ENCODE data around the gene GTF2H1.
A peak's percentile ranks its signal among the peaks of the same experiment; 100 is the strongest.
"Not testable (repeated sequence)": the region's sequence is repeated elsewhere in the genome, so short reads cannot be mapped to it uniquely, and the experiment has no call there.

Gene GTF2H1

DNA sequence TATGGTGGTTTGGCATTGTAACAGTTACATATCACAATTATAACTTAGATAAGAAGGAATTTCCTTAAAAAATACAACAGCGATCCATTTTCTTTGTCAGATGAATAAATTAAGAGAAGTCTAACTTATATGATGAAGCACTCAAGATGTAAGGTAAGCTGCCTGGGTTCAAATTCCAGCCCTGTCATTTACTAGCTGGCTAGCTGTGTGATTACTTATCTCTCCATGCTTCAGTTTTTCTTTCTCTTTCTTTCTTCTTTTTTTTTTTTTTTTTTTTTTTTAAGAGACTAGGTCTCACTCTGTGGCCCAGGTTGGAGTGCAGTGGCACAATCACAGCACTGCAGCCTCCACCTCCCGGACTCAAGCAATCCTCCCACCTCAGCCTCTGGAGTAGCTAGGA lies 49.8 kb downstream of the GTF2H1 start:
- DNase-seq (ENCODE audit: low read depth in 2 of 2, low spot score in 1 of 2): no peak

DNA sequence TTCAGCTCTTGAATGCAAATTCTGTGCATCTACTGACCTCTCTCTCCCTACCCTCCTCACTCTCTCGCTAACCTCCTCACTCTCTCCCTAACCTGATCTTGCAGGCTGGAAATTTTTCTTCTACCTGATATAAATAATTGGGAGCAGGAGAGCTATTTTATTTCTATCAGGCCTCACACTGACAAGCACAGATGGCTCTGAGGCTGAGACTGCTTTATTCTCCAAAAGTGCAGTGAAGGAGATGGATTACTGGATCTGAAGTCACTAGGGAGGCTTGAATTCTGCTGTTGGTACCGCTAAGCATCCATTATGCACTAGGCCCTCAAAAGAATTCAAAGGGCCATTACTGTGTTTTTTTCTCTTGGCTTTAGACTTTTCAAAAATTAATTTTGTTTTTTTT lies 52.6 kb downstream of the GTF2H1 start:
- DNase-seq (ENCODE audit: low read depth in 2 of 2, low spot score in 1 of 2): no peak

DNA sequence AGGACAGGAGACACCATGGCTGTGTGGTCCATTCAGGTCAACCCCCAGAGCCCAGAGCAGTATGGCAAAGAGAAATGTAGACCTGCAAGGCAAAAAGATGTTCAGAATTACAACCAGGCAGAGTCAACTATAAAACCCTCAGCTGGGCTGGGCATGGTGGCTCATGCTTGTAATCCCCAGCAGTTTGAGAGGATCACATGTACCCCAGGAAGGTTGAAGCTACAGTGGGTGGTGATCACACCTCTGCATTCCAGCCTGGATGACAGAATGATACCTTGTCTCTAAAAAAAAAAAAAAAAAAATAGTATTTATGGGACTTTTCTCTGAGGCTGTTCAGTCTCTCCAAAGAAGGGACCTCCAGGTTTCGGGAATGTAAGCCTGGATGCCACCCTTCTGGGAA lies 53.6 kb downstream of the GTF2H1 start:
- no peak for DNase-seq (ENCODE audit: low read depth in 2 of 2, low spot score in 1 of 2)

DNA sequence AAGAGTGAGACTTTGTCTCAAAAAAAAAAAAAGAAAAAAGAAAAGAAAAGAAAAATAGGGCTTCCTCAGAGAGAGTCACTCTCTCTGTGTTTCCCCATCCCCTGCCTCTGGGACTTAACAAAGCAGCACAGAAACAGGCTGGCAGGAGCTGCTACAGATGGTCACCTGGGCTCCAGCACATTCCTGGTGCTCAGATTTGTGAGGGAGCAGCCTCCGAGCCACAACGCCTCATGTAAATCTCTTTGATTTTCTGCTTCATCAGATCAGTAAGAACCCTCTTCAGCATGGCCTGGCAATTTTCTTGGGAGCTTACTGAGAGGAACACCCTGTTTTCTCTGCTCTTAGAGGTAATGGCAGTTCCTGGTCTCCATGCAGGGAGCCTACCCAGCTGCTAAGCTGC lies 56.8 kb downstream of the GTF2H1 start:
- no peak for DNase-seq (ENCODE audit: low read depth in 2 of 2, low spot score in 1 of 2)

DNA sequence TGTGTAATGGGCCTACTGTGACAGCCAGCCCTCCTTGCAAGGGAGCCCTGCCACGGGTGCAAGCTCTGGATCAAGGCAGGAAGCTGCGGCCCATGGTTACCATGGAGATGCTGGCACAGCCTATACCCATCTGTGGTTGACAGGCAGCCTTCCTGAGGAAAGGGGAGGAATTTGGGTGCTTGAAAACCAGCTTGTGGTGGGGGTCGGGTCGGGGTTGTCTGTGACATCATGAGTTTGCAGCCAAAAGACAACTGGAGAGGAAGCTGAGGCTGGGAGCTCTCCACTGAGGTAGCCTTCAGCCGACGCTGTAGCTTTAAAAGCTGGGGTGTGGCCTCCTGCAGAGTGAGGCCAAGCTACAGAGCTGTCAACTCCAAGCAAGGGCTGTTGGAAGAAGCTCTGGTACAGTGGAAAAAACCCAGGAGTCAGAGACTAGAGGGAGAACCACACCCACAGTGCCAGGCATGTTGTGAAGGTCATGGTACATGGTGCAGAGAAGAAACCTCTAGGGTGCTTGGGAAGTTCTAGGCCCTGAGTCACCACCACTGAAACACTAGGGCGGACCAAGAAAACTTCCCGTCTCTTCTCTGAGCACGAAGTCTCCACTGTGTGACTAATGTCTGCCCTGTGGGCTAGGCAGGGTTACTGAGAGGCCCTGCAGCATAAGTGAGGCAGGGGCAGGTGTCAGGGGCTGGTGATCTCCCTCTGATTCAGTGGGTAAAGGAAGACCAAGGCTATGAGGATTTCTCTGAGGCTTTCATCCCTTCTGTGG lies 61.2 kb downstream of the GTF2H1 start:
- DNase-seq (ENCODE audit: low read depth in 2 of 2, low spot score in 1 of 2): peak in 1 of 2 donors; percentile 38

DNA sequence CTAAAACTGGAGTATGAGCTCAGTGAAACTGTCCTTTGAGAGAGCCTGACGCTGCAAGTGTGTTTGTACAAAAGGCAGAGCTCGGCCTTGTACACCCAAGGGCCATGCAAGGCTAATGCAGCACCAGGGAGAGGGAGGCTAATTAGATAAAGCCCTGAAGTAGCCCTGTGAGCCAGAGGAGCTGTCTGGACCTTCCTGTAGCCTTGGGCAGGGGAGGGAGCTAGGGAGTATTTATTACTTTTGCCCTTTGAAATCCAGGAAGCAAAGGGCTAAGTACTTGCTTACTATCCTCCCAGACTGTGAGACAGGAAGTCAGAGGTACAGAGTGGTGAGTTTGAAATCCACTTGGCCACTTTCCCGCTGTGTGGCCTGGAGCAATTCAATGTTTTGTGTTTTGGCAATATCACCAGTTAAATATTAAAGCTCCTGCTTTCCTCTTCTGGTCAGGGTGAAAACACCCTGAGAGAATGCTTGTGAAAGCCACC lies 61.8 kb downstream of the GTF2H1 start:
- no peak for DNase-seq (ENCODE audit: low read depth in 2 of 2, low spot score in 1 of 2)

DNA sequence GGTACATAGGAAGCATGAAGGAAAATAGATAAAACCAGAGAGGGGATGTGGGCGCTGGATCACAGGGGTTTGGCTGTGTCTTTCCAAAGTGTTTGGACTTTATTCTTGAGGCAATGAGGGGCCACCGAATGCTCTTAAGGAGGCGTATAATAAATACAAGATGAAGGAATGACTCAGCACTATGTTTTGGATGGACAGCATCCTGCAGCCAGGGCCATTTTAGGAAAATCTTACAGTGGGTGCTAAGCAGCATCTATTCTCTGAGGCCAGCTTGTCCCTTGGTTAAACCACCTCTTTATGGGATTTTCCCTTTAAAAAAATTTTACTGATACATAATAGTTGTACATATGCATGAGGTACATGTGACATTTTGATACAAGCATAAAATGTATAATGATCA lies 67.7 kb downstream of the GTF2H1 start:
- no peak for DNase-seq (ENCODE audit: low read depth in 2 of 2, low spot score in 1 of 2)

DNA sequence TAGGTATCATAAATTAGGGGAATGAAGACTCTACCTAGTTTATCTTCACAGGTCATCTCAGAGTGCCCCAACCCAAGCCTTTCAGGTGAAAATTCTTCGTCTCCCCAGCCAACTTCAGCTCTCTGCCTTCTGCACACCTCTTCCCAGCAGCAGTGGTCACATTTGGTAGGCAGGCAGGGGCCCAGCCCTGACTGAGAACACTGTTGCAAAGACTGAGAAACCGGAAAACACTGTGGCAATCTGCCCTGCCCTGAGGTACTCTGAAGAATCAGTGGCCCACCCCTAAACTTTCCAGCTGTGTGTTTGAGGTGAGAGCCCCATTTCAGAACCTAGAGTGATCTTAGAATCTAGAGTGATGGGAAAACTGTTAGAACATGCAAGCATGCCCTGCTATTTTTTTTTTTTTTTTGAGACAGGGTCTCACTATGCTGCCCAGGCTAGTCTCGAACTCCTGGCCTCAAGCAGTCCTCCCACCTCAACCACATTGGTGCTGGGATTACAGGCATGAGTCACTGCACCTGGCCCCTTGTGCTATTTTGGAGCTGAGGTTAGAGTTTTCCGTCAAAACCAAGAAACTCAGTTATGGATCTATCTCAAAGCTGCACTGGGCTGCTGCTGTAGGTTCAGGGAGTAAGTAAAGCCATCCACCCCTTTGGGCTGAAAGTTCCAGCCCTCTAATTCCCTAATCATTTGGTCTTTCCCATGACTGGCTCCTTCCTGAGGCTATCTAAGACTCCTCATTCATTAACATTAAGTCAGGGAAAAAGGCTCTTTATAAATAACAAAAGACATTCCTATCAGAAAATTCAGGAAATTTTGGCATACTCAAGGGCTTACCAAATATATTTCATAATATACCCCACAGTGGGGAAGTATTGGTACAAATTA lies 70.3 kb downstream of the GTF2H1 start:
- no peak for DNase-seq (ENCODE audit: low read depth in 2 of 2, low spot score in 1 of 2)

DNA sequence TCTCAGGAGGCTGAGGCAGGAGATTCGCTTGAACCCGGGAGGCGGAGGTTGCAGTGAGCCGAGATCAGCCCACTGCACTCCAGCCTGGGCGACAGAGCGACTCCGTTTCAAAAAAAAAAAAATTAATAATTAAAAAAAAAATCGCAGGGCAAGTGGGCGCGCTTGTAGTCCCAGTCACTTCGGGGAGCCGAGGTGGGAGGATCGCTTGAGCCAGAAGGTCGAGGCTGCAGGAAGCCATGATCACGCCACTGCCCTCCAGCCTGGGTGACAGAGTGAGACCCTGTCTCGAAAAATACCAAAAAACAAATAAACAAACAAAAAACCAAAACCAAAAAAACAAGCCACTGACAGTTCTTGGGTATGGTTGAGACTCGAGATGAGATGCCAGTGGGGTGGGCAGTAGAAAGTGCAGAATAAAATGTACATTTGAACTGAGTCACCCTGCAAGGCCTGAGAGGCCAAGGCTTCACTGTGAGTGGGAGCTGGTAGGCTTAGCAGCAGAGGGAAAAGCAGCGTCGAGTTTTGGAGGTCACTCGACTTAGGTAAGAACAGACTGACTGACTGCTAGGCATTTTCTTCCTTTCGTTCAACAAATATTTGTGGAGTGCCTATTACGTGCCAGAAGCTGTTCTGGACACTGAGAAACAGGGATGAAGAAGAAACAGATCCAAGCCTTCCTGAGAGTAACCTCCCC lies 71.4 kb downstream of the GTF2H1 start:
- no peak for DNase-seq (ENCODE audit: low read depth in 2 of 2, low spot score in 1 of 2)

DNA sequence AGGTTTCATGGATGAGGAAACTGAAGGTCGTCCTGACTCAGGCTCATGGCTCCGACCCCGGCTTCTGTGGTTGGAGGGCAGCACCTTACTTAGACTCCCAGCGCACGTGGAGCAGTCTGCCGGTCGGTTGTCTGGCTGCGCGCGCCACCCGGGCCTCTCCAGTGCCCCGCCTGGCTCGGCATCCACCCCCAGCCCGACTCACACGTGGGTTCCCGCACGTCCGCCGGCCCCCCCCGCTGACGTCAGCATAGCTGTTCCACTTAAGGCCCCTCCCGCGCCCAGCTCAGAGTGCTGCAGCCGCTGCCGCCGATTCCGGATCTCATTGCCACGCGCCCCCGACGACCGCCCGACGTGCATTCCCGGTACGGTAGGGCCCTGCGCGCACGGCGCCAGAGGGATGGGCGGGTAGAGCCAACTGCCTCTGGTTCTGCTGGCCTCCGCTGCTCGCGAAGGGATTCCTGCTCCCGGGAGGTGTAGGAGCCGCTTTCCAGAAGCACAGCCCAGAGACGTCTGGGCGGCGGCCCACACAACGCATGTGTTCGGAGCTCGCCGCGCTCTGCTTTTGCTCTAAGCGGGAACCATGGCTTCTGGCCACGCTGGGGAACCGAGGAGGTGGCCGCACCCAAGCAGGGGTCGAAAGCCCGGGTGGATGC lies 72.0 kb downstream of the GTF2H1 start, which contains the start of gene LDHA:
Gene LDHA, plus strand, starts transcription at position 289 of the 653 bp plus-strand sequence. CDS start 2,280 bp downstream, outside the sequence.
- DNase-seq (ENCODE audit: low read depth in 2 of 2, low spot score in 1 of 2): peak; percentile 98 to 99

DNA sequence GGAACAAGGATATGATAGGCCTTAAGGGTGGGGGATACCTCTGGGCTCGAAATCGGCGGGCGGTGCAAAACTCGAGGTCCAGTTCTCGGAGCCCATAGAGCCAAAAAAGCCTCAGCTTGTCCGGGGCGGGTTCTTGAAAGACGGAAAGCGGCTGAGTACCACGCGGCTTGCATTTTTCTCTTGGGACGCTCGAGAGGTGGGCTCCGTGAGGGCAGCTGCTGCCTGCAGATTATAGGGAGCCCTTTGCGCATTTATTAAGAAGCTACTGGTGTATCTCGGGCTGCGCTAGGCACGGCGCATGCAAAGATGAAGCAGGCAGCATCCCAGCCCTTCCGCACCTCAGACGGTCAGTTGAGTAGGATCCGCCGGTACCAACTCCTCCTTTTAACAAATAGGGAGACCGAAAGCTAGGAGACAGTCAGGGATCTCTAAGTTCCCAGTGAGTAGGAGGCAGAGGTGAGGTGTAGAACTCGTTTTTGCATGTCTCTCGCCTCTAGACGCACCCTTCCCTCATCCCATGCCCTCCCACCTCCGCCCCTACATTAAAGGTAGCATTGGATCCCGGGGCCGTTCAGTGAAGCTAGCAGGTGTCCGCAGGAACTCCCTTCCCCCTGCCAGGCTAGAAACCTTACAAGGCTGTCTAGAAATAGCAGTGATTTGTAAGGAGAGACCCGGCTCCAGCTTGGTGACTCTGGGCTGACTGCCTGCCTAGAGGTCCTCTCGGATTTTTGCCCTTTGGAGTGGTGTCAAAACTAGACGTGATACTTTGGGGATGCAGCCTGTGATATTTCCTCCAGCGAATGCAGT lies 72.8 kb downstream of the GTF2H1 start:
- no peak for DNase-seq (ENCODE audit: low read depth in 2 of 2, low spot score in 1 of 2)

DNA sequence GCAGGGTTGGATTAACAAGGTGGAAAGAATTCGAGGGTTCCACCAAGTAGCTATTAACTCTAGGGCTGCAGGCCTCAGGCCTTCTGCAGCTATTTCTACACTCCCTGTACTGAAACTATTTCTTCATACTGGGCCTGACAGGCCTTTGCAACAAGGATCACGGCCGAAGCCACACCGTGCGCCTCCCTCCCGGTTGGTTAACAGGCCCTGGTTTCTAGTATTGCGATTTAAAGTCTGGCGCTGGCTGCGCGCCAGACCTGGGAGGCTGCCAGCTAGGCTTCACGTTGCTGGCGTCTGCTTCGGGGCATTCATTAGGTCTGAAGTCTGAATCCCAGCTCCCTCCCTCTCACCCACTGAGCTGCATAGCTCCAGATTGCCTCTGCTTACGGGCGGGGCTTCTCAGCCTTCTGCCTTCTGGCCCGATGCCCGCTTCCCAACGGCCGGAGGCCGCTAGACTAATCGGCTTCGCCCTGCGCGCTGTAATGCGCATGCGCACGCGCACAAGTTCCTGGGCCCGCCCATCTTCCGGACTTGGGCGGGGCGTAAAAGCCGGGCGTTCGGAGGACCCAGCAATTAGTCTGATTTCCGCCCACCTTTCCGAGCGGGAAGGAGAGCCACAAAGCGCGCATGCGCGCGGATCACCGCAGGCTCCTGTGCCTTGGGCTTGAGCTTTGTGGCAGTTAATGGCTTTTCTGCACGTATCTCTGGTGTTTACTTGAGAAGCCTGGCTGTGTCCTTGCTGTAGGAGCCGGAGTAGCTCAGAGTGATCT lies 73.6 kb downstream of the GTF2H1 start:
- peak; percentile 84 to 91 for DNase-seq (ENCODE audit: low read depth in 2 of 2, low spot score in 1 of 2)

DNA sequence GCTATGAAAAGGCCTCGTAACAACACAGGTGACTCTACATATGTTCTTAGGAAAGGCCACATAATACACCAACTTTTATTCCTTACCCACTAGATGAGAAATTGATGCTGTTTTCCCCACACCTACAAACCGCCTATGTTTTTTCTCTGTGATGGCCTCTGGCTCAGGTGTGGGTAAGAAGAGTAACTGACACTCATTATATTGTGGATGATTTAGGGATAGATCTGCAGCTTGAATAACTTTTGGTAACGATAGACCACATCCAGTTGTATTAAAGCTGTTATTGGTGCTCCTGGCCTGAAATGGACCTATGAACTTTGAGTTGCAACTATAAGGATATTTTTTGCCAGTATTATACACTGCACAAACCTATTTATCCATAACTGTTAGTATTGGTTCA lies 75.6 kb downstream of the GTF2H1 start:
- DNase-seq (ENCODE audit: low read depth in 2 of 2, low spot score in 1 of 2): no peak

DNA sequence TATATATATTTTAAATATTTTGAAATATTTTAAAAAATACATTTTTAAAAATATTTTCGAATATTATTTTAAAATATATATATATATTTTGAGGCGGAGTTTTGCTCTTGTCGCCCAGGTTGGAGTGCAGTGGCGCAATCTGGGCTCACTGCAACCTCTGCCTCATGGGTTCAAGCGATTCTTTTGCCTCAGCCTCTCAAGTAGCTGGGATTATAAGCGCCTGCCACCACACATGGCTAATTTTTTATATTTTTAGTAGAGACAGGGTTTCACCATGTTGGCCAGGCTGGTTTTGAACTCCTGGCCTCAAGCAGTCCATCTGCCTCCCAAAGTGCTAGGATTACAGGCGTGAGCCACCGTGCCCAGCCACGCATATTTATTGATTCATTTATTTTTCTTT lies 78.7 kb downstream of the GTF2H1 start:
- not testable (repeated sequence) for DNase-seq (ENCODE audit: low read depth in 2 of 2, low spot score in 1 of 2)

DNA sequence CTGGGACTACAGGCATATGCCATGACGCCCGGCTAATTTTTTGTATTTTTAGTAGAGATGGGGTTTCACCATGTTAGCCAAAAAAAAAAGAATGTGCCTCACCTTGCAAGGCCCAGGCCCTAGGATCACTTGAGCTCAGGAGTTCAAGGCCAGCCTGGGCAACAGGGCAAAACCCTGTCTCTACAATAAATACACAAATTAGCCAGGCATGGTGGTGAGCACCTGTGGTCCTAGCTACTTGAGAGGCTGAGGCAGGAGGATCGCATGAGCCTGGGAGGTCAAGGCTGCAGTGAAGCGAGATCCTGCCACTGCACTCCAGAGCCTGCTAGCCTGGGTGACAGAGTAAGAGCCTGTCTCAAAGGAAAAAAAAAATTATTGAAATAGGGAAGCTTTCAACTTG lies 81.7 kb downstream of the GTF2H1 start:
- DNase-seq (ENCODE audit: low read depth in 2 of 2, low spot score in 1 of 2): no peak

DNA sequence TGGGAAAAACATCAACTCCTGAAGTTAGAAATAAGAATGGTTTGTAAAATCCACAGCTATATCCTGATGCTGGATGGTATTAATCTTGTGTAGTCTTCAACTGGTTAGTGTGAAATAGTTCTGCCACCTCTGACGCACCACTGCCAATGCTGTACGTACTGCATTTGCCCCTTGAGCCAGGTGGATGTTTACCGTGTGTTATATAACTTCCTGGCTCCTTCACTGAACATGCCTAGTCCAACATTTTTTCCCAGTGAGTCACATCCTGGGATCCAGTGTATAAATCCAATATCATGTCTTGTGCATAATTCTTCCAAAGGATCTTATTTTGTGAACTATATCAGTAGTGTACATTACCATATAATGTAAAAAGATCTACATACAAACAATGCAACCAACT lies 85.0 kb downstream of the GTF2H1 start:
- DNase-seq (ENCODE audit: low read depth in 2 of 2, low spot score in 1 of 2): not testable (repeated sequence)

DNA sequence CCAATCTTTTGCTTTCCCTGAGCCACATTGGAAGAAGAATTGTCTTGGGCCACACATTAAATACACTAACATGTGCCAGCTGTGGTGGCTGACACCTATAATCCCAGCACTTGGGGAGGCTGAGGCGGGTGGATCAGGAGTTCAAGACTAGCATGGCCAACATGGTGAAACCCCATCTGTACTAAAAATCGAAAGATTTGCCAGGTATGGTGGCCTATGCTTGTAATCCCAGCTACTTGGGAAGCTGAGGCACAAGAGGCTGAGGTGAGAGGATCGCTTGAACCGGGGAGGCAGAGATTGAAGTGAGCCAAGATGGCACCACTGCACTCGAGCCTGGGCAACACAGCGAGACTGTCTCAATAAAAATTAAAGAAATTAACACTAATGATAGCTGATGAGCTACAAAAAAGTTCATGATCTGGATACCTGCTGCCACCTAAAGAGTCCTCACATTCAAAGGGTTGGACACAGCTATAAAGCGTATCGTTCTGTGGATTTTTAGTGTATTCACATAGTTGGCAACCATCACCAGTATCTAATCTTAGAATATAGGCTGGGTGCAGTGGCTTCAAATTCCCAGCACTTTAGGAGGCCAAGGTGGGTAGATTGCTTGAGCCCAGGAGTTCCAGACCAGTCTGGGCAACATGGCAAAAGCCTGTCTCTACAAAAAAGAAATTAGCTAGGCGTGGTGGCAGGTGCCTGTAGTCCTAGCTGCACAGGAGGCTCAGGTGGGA lies 86.4 kb downstream of the GTF2H1 start:
- no peak for DNase-seq (ENCODE audit: low read depth in 2 of 2, low spot score in 1 of 2)

DNA sequence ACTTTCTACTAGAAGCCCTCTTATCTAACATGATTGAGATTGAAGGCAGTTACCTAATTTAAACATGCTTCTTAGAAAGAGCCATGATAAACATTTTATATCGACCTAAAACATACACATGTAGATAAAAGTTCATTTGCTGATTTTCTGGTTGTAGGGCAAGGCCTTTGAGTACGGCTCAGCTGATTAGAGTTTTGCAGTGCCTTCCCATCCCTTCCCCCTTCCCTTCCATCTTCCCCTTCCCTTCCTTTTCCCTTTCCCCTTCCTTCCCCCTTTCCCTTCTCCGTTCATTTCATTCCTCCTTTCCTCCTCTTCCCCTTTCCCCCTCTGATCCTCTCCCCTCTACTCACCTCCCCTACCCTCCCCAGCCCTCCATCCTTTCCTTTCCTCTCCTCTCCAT lies 94.1 kb downstream of the GTF2H1 start:
- no peak for DNase-seq (ENCODE audit: low read depth in 2 of 2, low spot score in 1 of 2)
